Neural cell (in vitro differentiated cells): ENCODE data around the gene MDFIC. TPM values are rescaled to one million over a fixed set of nuclear protein-coding genes. Genes with fewer than 3 reads are reported as not detected.

Experiments
- H2AFZ ChIP-seq: fragments of 200-600, 300-800 bp; sonication (generic), shearing (Covaris generic); 2 replicates; pipeline ENCODE4 v1.6.0; 2014; ENCODE audit warnings: low read depth, mild to moderate bottlenecking, antibody characterized with exemption, low read length, moderate library complexity
- H3F3A ChIP-seq: fragments of 200-600 bp; shearing (Covaris generic); 2 replicates; pipeline ENCODE4 v1.6.1; 2016; ENCODE audit warnings: mild to moderate bottlenecking, moderate library complexity, mixed read lengths, antibody characterized with exemption, low read length; ENCODE audit not compliant: insufficient read depth, poor library complexity, severe bottlenecking
- H3K27ac ChIP-seq: fragments of 200-600, 300-800 bp; sonication (generic), shearing (Covaris generic); 2 replicates; pipeline ENCODE4 v1.5.1; 2014; ENCODE audit warnings: mild to moderate bottlenecking, low read length, moderate library complexity
- H3K27me3 ChIP-seq: fragments of 300-800, 200-600 bp; sonication (generic), shearing (Covaris generic); 2 replicates; pipeline ENCODE4 v1.6.0; 2014; ENCODE audit warnings: mild to moderate bottlenecking, low read depth, low read length, moderate library complexity; ENCODE audit not compliant: insufficient read depth
- H3K36me3 ChIP-seq: fragments of 300-800, 200-600 bp; sonication (generic), shearing (Covaris generic); 2 replicates; pipeline ENCODE4 v1.5.1; 2014; ENCODE audit warnings: mild to moderate bottlenecking, antibody characterized with exemption, low read length, moderate library complexity; ENCODE audit not compliant: insufficient read depth
- H3K4me2 ChIP-seq: fragments of 300-800, 200-600 bp; sonication (generic), shearing (Covaris generic); 2 replicates; pipeline ENCODE4 v1.6.0; 2014; ENCODE audit warnings: mild to moderate bottlenecking, low read length
- H3K4me3 ChIP-seq: fragments of 300-800, 200-600 bp; sonication (generic), shearing (Covaris generic); 2 replicates; pipeline ENCODE4 v1.5.1; 2014; ENCODE audit warnings: mild to moderate bottlenecking, low read length, moderate library complexity
- H3K79me2 ChIP-seq: fragments of 200-600 bp; shearing (Covaris generic); replicated peaks from 2 replicates; pipeline ENCODE4 v1.6.0; 2014; ENCODE audit warnings: mild to moderate bottlenecking, low read length, moderate library complexity; ENCODE audit not compliant: insufficient read depth
- H3K9ac ChIP-seq: fragments of 300-800, 200-600 bp; sonication (generic), shearing (Covaris generic); 2 replicates; pipeline ENCODE4 v1.6.1; 2016; ENCODE audit warnings: mild to moderate bottlenecking, low read length, mixed read lengths
- H3K9me2 ChIP-seq: fragments of 200-600 bp; shearing (Covaris generic); 2 replicates; pipeline ENCODE4 v1.6.1; 2016; ENCODE audit warnings: mild to moderate bottlenecking, low read length, mixed read lengths; ENCODE audit not compliant: insufficient read depth
- H3K9me3 ChIP-seq: fragments of 200-600, 300-800 bp; sonication (generic), shearing (Covaris generic); 2 replicates; pipeline ENCODE4 v1.6.1; 2016; ENCODE audit warnings: mild to moderate bottlenecking, mixed run types, low read length, moderate library complexity, mixed read lengths
- H4K20me1 ChIP-seq: fragments of 200-600 bp; shearing (Covaris generic); 2 replicates; pipeline ENCODE4 v1.6.1; 2016; ENCODE audit warnings: mild to moderate bottlenecking, mixed run types; ENCODE audit not compliant: insufficient read depth
- MXI1 ChIP-seq: fragments of 450-650 bp; conservative IDR thresholded peaks from 2 replicates; pipeline ENCODE4 v1.6.1; 2014; ENCODE audit warnings: antibody characterized with exemption, mild to moderate bottlenecking; ENCODE audit not compliant: poor library complexity, severe bottlenecking
- RAD21 ChIP-seq: fragments of 450-650 bp; conservative IDR thresholded peaks from 2 replicates; pipeline ENCODE4 v1.6.1; 2014; ENCODE audit warnings: antibody characterized with exemption, mild to moderate bottlenecking, moderate library complexity
- polyA plus RNA-seq: library from polyadenylated mRNA; depleted of rRNA; stranded (reverse); fragments of >200 nt; gene quantifications from 2 replicates; pipeline ENCODE4 v1.2.3, GENCODE V29; 2014

The MDFIC gene
- polyA plus RNA-seq, 1 donor from 2014 or later: 0.85 TPM

DNA sequence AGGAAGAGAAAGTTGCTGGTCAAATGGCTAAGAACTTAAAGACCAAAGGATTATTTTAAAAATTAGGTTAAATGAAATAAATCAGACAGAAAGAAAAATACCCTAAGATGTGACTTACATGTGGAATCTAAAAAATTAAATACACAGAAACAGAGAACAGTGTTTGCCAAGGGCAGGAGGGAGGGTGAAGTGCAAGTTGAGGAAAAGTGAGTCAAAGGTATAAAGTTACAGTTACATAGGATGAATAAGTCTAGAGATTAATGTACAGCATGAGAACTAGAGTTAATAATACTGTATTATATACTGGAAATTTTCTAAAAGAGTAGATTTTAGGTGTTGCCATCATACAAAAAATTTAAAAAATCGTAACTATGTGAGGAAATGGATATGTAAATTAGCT lies 146.3 kb downstream of the MDFIC start:
- Histone ChIP-seq H3K4me3 (no peak overlapping the region), H3K27ac (no peak overlapping the region), H2AFZ (no peak overlapping the region), H4K20me1 (no peaks in the 10 kb centered on the region), H3K9me3 (no peaks in the 10 kb centered on the region), H3K36me3 (no peaks in the 10 kb centered on the region), H3K4me2 (no peak overlapping the region), H3K9ac (no peak overlapping the region), H3K79me2 (no peaks in the 10 kb centered on the region), H3F3A (no peaks in the 10 kb centered on the region), H3K9me2 (no peaks in the 10 kb centered on the region), H3K27me3 (no peaks in the 10 kb centered on the region)
- TF ChIP-seq MXI1 (no peak), RAD21 (no peak)
